ENCODE measurements around the gene HRAS. TPM values are rescaled to one million over a fixed set of nuclear protein-coding genes. Genes with fewer than 3 reads are reported as not detected.

HRAS gene
- total and polyA plus RNA-seq, 7 donors = 43.6 to 76.2 (median 56.3) TPM

- no peak for TF ChIP-seq CTCF (IDR thresholded peaks at IDR 0.05)
- intact Hi-C loops (cut with DNase I) = no loop called here
- Histone ChIP-seq H3K36me3 (ENCODE audit: insufficient read depth in 1 of 2, low read depth in 1 of 2) (peaks cover 0 to 12% of the 10 kb centered on the region in 2 donors), H3K9me3 (no peaks in the 10 kb centered on the region), H3K4me3 (no peak overlapping the region), H3K27ac (no peak overlapping the region), H3K27me3 (ENCODE audit: insufficient read depth in 3 of 3, low read length in 2 of 3) (no peaks in the 10 kb centered on the region), H3K4me1 (no peaks in the 10 kb centered on the region)
- 97 to 98% (median 97%) methylated on average over 38 of the region's 38 CpGs for WGBS, 3 donors
- DNase-seq = no peak
- ATAC-seq = no peak
These were observed 50.8 kb downstream of the HRAS start for GRCh38 chr11:484616-485015.

Other genes with a start within 250 kb of the HRAS start
- gene PGGHG, start 246.4 kb downstream of the HRAS start, total RNA-seq = 1 to 10 TPM; 2.9 to 5.1 (median 3.9) TPM
- 1 to 10 TPM; 2.7 to 8.6 (median 4.0) TPM for gene PGGHG, start 246.4 kb downstream of the HRAS start, polyA plus RNA-seq
- gene IFITM5, start 236.1 kb downstream of the HRAS start, total RNA-seq = not detected
- gene IFITM5, start 236.1 kb downstream of the HRAS start, polyA plus RNA-seq = not detected
- gene IFITM2, start 227.8 kb downstream of the HRAS start, total RNA-seq = 100 to 1,000 TPM; 131 to 161 (median 136) TPM
- gene IFITM2, start 227.8 kb downstream of the HRAS start, polyA plus RNA-seq = 100 to 1,000 TPM; 109 to 371 (median 181) TPM
- 100 to 1,000 TPM in 1 of 4 donors, 10 to 100 TPM in 3; 44.0 to 105 (median 71.3) TPM for gene IFITM1, start 221.5 kb downstream of the HRAS start, total RNA-seq
- gene IFITM1, start 221.5 kb downstream of the HRAS start, polyA plus RNA-seq = 100 to 1,000 TPM in 1 of 3 donors, 10 to 100 TPM in 2; 39.7 to 107 (median 69.7) TPM
- gene IFITM3, start 214.7 kb downstream of the HRAS start, total RNA-seq = 100 to 1,000 TPM; 136 to 234 (median 202) TPM
- gene IFITM3, start 214.7 kb downstream of the HRAS start, polyA plus RNA-seq = 100 to 1,000 TPM; 186 to 557 (median 260) TPM
- gene B4GALNT4, start 166.1 kb downstream of the HRAS start, total RNA-seq = under 1 TPM in 3 of 4 donors, not detected in 1; 0.06 to 0.12 (median 0.06) TPM
- under 1 TPM; 0.04 to 0.27 (median 0.05) TPM for gene B4GALNT4, start 166.1 kb downstream of the HRAS start, polyA plus RNA-seq
- under 1 TPM in 3 of 4 donors, not detected in 1; 0.15 to 0.75 (median 0.25) TPM for gene PKP3, start 141.4 kb downstream of the HRAS start, total RNA-seq
- under 1 TPM in 2 of 3 donors, not detected in 1; 0.10 to 0.13 TPM for gene PKP3, start 141.4 kb downstream of the HRAS start, polyA plus RNA-seq
- gene SIGIRR, start 120.6 kb downstream of the HRAS start, total RNA-seq = 10 to 100 TPM in 3 of 4 donors, 1 to 10 TPM in 1; 9.9 to 15.9 (median 10.8) TPM
- 10 to 100 TPM; 19.2 to 28.1 (median 20.3) TPM for gene SIGIRR, start 120.6 kb downstream of the HRAS start, polyA plus RNA-seq
- under 1 TPM in 3 of 4 donors, not detected in 1; 0.09 to 0.59 (median 0.46) TPM for gene ANO9, start 93.6 kb downstream of the HRAS start, total RNA-seq
- gene ANO9, start 93.6 kb downstream of the HRAS start, polyA plus RNA-seq = under 1 TPM; 0.10 to 0.15 (median 0.10) TPM
- gene PTDSS2, start 85.3 kb downstream of the HRAS start, total RNA-seq = 10 to 100 TPM; 15.8 to 21.1 (median 20.3) TPM
- 10 to 100 TPM; 11.8 to 26.0 (median 15.4) TPM for gene PTDSS2, start 85.3 kb downstream of the HRAS start, polyA plus RNA-seq
- 100 to 1,000 TPM; 103 to 145 (median 113) TPM for gene RNH1, start 28.3 kb downstream of the HRAS start, total RNA-seq
- 100 to 1,000 TPM; 105 to 181 (median 105) TPM for gene RNH1, start 28.3 kb downstream of the HRAS start, polyA plus RNA-seq
- gene LRRC56, start 2.0 kb upstream of the HRAS start, total RNA-seq = under 1 TPM; 0.30 to 0.84 (median 0.55) TPM
- under 1 TPM in 2 of 3 donors, not detected in 1; 0.39 to 0.61 TPM for gene LRRC56, start 2.0 kb upstream of the HRAS start, polyA plus RNA-seq
- gene LMNTD2, start 25.2 kb upstream of the HRAS start, total RNA-seq = under 1 TPM in 2 of 4 donors, not detected in 2; 0.25 to 0.27 TPM
- under 1 TPM; 0.04 to 0.12 (median 0.09) TPM for gene LMNTD2, start 25.2 kb upstream of the HRAS start, polyA plus RNA-seq
- gene RASSF7, start 25.4 kb upstream of the HRAS start, total RNA-seq = 1 to 10 TPM in 1 of 4 donors, under 1 TPM in 2, not detected in 1; 0.78 to 1.2 (median 0.84) TPM
- 1 to 10 TPM in 1 of 3 donors, under 1 TPM in 2; 0.65 to 1.4 (median 1.00) TPM for gene RASSF7, start 25.4 kb upstream of the HRAS start, polyA plus RNA-seq
- 10 to 100 TPM; 19.8 to 31.2 (median 25.0) TPM for gene PHRF1, start 40.9 kb upstream of the HRAS start, total RNA-seq
- gene PHRF1, start 40.9 kb upstream of the HRAS start, polyA plus RNA-seq = 10 to 100 TPM; 11.7 to 19.5 (median 13.5) TPM
- 10 to 100 TPM in 3 of 4 donors, 1 to 10 TPM in 1; 7.5 to 23.1 (median 15.2) TPM for gene IRF7, start 80.4 kb upstream of the HRAS start, total RNA-seq
- gene IRF7, start 80.4 kb upstream of the HRAS start, polyA plus RNA-seq = 10 to 100 TPM in 2 of 3 donors, 1 to 10 TPM in 1; 9.4 to 13.2 (median 12.9) TPM
- under 1 TPM in 1 of 4 donors, not detected in 3; 0.20 TPM for gene CDHR5, start 89.4 kb upstream of the HRAS start, total RNA-seq
- gene CDHR5, start 89.4 kb upstream of the HRAS start, polyA plus RNA-seq = under 1 TPM in 2 of 3 donors, not detected in 1; 0.07 to 0.34 TPM
- gene SCT, start 91.6 kb upstream of the HRAS start, total RNA-seq = 1 to 10 TPM in 2 of 4 donors, under 1 TPM in 1, not detected in 1; 0.89 to 4.8 (median 1.8) TPM
- under 1 TPM in 1 of 3 donors, not detected in 2; 0.44 TPM for gene SCT, start 91.6 kb upstream of the HRAS start, polyA plus RNA-seq
- gene DRD4, start 101.7 kb upstream of the HRAS start, total RNA-seq = 1 to 10 TPM in 2 of 4 donors, under 1 TPM in 1, not detected in 1; 0.55 to 1.2 (median 1.1) TPM
- gene DRD4, start 101.7 kb upstream of the HRAS start, polyA plus RNA-seq = under 1 TPM in 2 of 3 donors, not detected in 1; 0.14 to 0.18 TPM
- 10 to 100 TPM; 15.0 to 30.0 (median 21.0) TPM for gene DEAF1, start 159.6 kb upstream of the HRAS start, total RNA-seq
- 10 to 100 TPM; 12.5 to 18.1 (median 15.3) TPM for gene DEAF1, start 159.6 kb upstream of the HRAS start, polyA plus RNA-seq
- gene TMEM80, start 160.2 kb upstream of the HRAS start, total RNA-seq = 10 to 100 TPM in 2 of 4 donors, 1 to 10 TPM in 2; 5.9 to 15.7 (median 9.7) TPM
- gene TMEM80, start 160.2 kb upstream of the HRAS start, polyA plus RNA-seq = 10 to 100 TPM in 2 of 3 donors, 1 to 10 TPM in 1; 7.4 to 16.3 (median 10.1) TPM
- gene EPS8L2, start 170.7 kb upstream of the HRAS start, total RNA-seq = 1 to 10 TPM in 3 of 4 donors, under 1 TPM in 1; 0.89 to 3.1 (median 1.5) TPM
- gene EPS8L2, start 170.7 kb upstream of the HRAS start, polyA plus RNA-seq = under 1 TPM; 0.47 to 0.63 (median 0.56) TPM
- 100 to 1,000 TPM in 1 of 4 donors, 10 to 100 TPM in 3; 77.7 to 140 (median 81.8) TPM for gene TALDO1, start 211.9 kb upstream of the HRAS start, total RNA-seq
- gene TALDO1, start 211.9 kb upstream of the HRAS start, polyA plus RNA-seq = 10 to 100 TPM; 58.7 to 77.6 (median 65.9) TPM
- 10 to 100 TPM; 13.6 to 32.6 (median 22.2) TPM for gene GATD1, start 241.9 kb upstream of the HRAS start, total RNA-seq
- gene GATD1, start 241.9 kb upstream of the HRAS start, polyA plus RNA-seq = 10 to 100 TPM; 11.0 to 20.9 (median 17.7) TPM